Hypothalamus (tissue), 51 donors: ENCODE results near the gene NINJ1.
A peak's percentile ranks its signal among the peaks of the same experiment; 100 is the strongest.

Source experiments
- DNase-seq, 51 donors: peaks; one replicate each; lab custom pipeline; 2025; lab: John Stamatoyannopoulos, UW

The NINJ1 gene, protein sequence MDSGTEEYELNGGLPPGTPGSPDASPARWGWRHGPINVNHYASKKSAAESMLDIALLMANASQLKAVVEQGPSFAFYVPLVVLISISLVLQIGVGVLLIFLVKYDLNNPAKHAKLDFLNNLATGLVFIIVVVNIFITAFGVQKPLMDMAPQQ

DNA sequence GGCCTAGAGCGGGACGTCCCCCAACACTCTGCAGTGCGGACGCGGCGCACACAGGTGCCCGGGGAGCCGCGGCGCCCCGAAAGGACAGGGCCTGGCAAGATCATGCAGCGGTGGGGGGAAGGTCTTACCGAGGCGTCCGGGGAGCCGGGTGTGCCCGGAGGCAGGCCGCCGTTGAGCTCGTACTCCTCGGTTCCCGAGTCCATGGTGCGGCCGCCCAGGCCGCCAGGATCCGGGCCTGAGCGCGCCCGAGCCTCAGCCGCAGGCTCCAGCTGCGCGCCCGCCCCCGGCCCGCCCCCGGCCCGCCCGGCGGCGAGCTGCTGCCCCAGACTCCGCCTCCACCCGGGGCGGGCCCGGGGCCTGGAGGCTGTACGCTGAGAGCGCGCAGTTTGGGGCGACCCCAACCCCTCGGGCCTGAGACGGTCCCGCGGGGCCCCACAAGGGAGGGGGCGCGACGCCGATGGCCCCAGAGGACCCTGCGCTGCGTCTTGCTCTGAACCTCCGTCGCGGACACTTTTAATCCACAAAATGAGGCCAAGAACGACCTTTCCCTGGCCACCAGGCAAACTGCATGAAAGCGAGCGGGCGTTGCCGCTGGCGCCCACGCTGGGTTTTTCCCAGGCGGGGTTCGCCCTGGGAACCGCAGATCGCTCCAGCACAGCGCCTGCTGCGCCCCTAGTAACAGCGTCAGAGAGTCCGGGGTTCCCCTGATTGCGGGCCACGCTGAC, at the start of gene NINJ1:
TSS of gene NINJ1 (minus strand) at position 237 of the 725 bp plus-strand sequence. CDS start at position 203, 34 bp downstream.
- DNase-seq: peak in 44 of 51 donors; percentile 17 to 86 (median 65)

DNA sequence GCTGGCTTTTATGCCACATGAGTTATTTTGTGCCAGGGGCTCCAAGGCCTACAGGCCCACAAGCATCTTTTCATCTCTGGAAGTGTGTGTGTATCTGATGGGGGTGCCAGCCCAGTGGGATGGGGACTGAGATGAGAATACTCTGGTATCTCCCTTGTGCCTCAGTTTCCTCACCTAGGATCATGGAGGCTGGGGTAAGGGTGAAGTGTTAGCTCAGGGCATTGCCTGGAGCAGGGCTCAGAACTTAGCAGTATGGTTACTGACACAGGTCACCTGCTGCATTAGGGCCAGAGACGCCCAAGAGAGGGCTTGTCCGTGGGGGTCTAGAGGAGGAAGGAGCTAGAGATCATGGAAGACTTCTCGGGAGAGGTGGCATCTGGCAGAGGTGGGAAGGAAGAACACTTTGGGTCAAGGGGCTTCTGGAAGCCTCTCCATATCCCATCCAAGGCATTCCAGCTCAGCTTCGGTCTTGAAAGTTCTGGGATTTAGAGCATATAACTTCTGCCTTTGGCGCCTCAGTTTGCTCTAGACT, 49.1 kb upstream of the NINJ1 start:
- no peak for DNase-seq

DNA sequence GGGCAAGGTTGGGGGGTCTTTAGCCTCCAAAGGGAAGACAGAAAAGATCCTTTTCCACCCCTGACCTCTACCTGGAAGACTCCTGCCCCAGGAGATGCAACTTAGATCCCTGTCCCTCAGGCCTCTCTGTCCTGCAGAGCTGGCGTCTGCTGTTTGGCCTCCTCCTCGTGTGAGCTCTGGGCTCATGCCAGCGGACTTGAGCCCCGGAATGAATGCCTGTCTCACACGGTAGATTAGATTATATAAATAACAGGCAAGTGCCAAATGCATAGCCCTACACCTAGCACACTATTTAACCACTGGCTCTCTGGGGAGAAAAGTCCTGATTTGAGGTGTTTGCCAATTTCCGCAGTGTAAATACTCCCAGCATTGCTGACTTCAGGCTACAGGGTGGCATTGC, 48.5 kb upstream of the NINJ1 start:
- DNase-seq: no peak

DNA sequence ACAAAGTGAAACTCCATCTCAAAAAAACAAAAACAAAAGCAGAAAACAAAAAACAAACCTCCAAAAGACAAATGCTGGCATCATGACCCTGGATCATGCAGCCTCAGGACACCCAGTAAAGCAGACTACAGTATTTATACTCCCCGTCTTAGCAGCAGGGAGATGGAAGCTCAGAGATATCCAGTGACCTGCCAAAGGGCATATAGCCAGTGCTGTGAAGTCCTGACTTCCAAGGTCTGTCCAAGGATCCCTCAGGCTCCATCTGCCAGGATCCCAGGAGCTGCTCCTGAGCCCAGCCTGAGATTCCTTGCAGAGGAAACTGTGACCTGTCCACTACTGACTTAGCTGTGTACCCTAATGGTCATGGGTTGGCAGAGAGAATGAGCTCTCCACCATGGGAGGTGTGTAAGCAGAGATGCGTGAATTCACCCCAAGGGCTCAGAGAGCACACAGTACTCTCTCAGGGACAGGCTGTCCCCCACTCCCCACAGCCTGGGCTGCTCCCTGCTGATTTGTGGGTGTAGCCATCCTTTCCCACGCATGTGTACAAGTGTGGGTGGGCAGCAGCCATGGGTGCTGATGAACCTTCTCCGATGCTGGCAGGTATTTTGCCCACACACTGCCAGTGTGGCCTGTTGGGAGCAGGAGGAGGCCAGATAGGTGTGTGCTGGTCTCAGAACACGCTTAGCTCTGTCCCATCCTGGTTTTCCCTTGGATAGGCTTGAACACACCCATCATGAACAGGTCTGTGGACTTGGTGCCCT, 47.8 kb upstream of the NINJ1 start:
- no peak for DNase-seq

DNA sequence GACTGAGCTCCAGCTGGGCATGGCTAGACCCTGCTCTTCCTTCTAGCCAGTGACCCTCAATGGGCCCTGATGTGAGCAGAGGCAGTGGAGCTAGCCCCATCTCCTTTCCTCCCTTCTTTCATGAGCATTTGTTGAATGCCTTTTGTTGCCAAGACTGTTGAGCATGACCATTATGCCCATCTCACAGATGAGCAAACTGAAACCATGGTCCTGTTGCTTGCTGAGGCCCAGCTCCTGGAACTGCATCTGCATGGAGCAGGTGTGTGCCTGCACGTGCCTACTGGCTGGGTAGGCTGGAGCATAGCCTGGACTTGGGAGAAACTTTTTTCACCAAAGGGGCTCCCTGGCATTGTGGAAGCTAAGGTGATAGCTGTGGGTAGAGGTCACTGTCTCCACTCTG, 46.9 kb upstream of the NINJ1 start:
- no peak for DNase-seq

DNA sequence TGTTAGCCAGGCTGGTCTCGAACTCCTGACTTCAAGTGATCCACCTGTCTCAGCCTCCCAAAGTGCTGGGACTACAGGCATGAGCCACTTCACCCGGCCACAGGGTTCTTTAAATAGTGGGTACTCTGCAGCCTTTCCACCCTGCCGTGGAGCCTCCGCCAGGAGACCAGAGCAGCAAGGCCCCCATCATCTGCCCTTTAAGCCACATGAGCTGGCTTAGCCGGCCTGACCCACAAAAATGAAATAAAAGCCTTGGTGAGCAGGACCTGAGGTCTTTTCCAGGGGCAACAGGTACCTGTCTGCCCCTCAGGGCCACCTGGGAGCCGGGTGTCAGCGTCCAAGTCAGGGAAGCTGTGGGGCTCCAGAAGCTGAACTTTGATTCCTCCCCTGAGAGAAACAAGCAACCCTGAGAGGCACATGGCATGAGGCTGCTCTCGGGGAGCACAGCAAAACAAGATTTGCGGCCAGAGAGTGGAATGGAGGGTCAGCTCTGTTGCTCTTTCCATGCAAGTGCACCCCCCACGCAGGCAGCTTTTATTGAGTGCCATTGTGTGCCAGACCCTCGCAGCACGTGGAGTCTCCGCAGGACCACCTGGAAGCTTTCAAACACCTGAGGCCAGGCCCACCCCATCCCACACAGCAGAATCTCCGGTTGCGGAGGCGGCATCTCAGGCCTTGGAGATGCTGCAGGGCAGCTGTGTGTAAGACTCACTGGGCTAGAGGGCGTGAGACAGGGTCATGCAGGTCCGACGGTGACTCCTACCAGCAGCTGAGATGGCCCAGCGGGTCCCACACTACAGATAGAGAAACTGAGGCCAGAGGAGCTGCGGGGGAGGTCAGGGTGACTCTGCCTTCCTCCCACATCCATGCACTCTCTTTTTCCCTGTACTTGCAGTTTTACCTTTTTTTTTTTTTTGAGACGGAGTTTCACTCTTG, 45.1 kb upstream of the NINJ1 start:
- no peak for DNase-seq

DNA sequence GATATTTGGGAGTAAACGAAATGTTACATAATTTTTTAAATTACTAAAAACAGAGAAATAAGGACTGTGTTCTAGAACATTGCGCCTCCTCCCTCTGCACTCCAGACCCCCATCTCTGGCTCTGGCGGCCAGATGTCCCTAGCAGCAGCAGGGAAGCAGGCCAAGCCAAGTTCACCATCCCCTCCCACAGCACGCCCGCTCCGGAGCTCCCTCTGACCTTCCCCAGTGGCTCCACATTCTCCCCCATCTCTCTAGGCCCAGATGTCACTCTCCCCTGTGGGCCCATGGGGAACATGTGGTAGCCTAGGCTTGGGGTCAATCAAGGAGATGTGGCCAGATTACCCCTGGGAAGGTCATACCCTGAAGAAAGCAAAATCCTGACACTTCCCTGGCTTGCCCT, 43.6 kb upstream of the NINJ1 start:
- no peak for DNase-seq

DNA sequence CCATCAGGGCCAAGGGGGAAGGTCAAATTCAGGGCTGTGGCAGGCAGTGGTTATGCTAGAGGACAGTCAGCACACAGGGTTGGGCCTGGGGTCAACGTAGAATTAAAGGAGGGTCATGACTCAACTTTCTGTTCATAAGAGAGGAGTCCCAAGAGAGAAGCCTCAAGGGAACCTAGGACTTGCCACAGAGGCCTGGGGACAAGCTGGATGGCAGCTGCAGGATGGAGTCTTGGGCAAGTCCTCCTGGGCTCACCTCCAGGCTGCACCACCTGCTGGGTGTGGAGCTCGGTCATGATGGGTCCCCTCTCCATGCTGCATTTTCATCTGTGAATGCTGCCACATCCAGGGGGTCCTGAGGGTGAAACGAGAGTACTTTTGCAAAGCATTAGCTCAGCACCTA, 40.9 kb upstream of the NINJ1 start:
- no peak for DNase-seq

DNA sequence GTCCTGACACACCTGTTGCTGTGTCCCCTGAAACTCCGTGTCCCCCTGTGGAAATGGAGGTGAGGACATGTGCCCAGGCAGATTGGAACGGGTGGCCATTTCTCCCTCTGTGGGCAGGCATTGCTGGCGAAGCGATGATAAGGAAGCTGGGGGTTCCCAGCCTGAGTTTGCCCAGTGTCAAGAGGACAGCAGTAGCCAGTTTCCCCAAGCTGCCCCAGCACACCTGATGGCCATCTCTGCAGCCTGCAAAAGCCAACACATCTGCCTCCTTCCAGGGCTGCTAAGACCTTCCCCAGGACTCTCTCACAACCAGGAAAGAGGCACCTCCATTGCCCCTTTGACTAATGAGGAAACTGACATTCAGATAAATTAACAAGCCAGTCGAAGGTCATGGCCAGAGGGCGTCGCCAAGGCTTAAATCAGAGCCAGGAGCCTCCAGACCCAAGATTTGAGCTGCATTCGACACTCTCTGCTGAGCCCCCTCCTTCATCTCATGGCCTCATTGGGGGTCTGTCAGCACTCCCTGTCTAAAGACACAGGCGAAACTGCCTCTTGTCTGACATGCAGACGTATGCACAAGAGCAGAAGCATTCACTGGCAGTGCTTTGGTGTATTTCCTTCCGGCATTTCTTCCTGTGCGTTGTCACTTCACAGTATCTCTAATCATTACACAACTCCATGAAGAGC, 39.5 kb upstream of the NINJ1 start:
- DNase-seq: no peak

DNA sequence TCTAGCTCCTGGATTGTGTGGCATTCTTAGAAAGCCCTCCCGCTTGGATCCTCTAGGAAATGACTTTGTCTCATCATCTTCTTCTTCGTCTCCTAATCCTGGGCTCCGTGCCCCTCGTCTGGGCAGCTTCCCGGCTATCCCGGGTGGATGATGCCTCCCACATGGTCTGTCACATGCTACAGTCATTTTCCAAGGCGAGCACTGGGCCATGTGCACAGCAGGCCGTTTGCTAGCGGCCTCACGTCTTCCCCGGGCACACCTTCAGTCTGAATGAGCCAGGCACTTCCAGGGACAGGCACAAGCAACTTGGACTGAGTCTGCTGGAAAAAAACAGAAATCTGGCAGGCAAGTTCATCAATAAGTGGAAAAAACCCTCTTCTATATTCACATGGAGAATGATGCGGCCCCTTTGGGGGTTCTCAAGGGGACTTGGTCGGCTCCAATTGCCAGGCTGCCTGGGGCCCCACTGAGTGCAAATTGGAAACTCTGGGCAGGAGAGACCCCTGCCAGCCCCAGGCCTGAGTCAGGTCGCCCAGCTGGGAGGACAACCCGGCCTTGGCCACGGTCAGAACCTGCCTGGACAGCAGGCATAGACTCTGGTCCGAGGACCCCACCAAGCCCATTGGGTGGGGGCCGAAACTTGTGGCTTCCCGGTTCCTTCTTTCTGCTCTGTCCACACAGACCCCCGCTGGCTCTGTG, 38.8 kb upstream of the NINJ1 start:
- DNase-seq: peak in 5 of 51 donors; percentile 7 to 36 (median 19)

DNA sequence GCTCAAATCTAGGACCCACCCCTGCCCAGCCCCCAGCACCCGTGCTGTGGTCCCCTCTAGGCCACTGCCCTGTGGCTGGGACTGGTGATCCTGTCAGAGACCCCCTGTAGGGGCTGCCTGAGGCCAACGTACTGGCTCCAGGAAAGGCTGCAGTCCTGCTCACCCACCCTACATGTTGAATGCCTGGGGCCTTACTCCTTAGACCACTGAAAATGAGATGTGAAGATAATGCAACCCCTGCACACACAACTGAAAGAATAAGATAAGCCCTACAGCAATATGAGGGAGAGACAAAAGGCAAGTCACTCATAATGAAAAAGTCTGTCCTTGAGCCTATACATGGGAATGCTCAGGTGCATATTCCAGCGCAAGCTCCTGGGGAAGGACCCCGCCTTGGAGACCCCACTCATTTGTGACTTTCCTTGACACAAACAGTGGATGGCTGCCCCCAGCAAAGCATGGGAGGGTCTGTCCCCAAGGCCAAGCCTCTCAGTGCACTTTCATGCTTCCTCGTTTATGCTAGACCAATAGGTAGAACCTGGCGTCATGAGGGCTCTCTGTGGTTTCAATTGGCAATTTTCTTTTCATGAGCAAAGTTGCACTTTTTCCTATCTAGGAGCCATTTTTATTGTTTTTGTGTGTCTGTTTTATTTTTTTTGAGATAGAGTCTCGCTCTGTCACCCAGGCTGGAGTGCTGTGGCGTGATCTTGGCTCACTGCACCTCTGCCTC, 37.4 kb upstream of the NINJ1 start:
- no peak for DNase-seq

DNA sequence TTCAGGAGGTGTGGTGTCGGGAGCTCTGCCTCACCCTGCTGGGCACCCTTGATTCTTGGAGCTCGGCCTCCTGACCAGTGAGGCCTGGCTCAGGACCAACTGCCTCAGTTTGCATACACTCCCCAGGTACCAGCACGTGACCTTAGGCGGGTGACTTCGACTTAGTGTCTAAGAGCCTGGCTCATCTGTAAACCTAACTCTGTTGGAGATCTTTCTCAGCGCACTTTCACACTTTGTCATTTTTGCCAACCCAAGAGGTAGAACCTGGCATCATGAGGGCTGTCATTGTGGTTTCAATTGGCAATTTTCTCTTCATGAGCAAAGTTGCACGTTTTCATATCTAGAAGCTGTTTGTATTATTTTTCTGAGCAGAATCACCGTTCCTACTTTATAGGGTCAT, 36.5 kb upstream of the NINJ1 start:
- no peak for DNase-seq

DNA sequence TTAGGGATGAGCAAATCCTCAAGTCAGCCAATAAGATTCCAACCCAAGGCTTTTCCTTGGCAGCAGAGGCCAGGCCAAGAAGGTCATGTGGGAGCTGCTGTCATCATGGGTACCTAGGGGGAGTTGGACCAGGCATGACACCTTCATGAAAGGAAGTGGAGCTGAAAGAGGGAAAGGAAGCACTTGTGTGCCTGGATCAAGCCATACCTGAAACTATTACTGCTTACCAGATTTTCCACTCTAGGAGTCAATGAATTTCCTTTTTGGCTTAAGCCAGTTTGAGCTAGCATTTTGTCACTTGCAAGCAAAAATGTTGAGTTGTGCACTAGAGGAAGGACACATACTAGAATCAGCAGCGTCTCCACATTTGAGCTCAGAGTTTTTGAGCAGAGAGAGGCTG, 35.4 kb upstream of the NINJ1 start:
- no peak for DNase-seq

DNA sequence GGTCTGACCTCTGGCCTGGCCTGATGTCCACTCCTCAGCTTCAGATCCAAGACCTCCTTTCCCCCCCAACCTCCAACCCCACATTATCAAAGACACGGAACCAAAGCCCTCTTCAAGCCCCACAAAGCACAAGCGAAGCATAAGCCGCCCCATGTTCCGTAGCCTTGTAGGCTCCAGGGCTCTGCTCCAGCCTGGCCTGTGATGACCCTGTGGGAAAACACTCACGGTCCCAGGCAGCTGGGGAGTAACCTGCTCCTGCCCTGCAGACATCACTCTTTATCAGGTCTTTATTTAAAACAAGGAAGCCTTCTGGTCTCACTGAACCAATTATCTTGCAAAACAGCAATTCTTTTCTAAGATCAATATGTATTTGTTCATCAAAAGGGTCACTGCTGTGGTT, 34.5 kb upstream of the NINJ1 start:
- no peak for DNase-seq

DNA sequence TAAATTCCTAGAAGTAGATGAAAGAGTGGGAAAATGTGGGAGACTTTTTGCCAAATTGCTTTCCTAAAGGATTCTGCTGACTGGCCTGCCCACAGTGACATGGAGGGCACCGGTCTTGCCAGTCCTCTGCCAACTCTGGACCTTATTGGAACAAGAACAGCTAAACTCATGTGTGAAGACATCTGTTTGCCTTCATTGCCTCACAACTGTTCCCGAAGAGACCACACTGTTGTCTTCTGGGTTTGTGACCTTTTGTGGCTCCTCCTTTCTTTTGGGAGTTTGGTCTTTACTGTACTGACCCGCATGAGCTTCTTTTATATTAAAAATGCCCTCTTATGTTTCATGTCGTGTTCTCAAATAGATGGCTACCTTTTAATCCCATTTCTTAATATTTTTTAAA, 33.8 kb upstream of the NINJ1 start:
- DNase-seq: no peak

DNA sequence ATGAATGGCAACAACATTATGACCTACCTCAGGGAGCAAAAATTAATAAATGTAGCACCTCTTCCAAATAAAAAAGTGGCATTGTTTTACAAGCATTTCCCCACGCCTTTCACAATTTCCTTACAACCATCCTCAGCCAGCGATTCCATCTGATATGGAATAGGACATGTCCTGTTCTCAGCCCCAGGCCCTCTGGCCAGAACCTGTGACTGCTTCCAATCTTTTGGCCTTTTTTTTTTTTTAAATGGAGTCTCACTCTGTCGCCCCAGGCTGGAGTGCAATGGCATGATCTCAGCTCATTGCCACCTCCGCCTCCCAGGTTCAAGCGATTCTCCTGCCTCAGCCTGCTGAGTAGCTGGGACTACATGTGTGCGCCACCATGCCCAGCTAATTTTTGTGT, 33.1 kb upstream of the NINJ1 start:
- DNase-seq: no peak

DNA sequence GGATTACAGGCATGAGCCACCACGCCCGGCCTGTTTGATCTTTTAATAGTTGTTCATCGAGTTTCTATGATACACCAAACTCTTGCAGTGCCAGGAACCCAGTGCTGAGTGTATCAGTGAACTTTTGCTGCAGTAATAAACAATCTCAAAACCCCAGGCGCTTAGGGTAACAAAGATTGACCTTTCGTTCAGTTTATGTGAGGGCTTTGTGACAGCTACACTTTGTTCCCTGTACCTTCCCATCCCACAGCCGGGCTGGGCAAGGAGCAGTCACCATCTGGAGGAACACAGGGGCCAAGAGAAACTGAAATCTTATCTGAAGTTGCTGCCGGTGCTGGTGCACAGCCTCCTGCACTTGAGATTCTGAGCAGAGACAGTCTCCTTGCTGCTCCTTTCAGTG, 32.6 kb upstream of the NINJ1 start:
- no peak for DNase-seq

DNA sequence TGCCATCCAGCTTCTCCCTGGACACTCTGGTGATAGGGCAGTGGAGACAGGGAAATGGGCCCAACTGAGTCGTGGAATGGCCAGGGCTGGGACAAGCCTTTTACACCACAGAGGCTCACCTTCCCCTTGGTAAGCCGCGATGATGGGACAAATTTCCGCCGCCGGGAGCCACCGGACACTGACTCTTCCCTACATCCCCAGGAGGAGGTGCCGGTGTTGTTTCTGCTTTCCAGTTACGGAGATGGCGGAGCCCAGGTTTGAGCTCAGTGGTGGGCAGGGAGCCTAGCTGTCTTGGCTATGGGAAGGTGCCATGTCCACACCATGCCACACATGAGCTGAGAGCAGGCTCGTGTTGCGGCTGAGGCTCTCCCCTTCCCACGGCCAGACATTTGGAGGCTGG, 30.0 kb upstream of the NINJ1 start:
- DNase-seq: no peak
